ENCODE measurements around the gene D2HGDH.
"Not testable (repeated sequence)": the region's sequence is repeated elsewhere in the genome, so short reads cannot be mapped to it uniquely, and the experiment has no call there.

D2HGDH gene

DNA sequence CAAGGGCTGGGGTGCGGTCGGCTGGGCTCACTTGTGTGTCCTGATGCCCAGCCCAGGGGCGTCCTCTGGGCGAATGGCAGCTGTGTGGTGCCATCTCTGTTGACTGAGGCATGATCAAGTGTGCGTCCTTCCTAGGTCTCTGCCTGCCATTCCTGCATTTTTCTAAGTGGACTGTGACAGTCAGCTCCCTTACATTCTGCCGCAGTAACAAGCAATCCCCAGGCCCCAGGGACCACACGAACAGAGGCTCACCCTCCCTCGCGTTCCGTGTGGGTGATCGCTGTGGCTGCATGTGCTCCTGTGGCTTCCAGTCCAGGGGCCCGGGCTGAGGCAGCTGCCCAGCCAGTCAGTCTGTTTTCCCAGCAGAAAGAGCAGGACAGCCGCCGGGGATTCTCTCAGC, 17.8 kb downstream of the D2HGDH start:
- Histone ChIP-seq H3K9ac (ENCODE audit: low read length) (no peak overlapping the region), H3K4me3 (ENCODE audit: low read length) (no peak overlapping the region), H3K9me3 (ENCODE audit: control insufficient read depth, low read length) (no peaks in the 10 kb centered on the region), H3K36me3 (ENCODE audit: control insufficient read depth, insufficient read depth, low read length, severe bottlenecking) (peaks cover 67% of the 10 kb centered on the region), H3K4me1 (ENCODE audit: control insufficient read depth, insufficient read depth, low read length) (no peaks in the 10 kb centered on the region), H3K27me3 (replicated peaks; ENCODE audit: control insufficient read depth, insufficient read depth, low read length) (no peaks in the 10 kb centered on the region)
- DNase-seq (ENCODE audit: low read depth), result no peak

DNA sequence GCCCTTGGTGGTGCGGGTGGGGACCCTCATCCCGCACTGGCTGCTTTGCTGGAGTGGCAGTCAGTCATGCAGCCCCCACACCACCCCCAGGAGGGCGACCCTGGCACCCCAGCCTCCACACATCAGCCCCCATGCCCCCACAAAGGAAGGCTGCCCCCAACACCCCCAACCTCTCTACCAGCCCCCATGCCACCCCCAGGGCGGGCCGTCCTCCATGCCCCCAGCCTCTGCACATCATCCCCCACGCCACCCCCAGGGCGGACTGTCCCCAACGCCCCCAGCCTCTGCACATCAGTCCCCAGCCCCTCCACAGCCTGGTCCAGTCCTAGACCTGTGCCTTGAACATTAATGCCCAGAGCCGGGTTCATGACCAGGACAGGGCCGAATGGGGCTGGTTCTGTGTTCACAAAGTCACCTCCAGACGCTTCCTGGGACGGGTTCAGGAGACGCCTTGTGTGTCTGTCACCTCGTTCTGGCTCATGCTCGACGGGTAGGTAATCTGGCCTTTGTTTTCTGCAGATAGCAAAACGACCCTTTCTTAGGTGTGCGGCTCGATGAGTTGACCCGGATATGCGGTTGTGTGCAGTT, 18.4 kb downstream of the D2HGDH start:
- no peak overlapping the region for H3K9ac ChIP-seq (ENCODE audit: low read length)
- no peak overlapping the region for H3K4me3 ChIP-seq (ENCODE audit: low read length)
- no peaks in the 10 kb centered on the region for H3K27me3 ChIP-seq (replicated peaks; ENCODE audit: control insufficient read depth, insufficient read depth, low read length)
- no peaks in the 10 kb centered on the region for H3K4me1 ChIP-seq (ENCODE audit: control insufficient read depth, insufficient read depth, low read length)
- no peak for DNase-seq (ENCODE audit: low read depth)
- H3K9me3 ChIP-seq (ENCODE audit: control insufficient read depth, low read length), result no peaks in the 10 kb centered on the region
- H3K36me3 ChIP-seq (ENCODE audit: control insufficient read depth, insufficient read depth, low read length, severe bottlenecking), result peaks cover 71% of the 10 kb centered on the region

DNA sequence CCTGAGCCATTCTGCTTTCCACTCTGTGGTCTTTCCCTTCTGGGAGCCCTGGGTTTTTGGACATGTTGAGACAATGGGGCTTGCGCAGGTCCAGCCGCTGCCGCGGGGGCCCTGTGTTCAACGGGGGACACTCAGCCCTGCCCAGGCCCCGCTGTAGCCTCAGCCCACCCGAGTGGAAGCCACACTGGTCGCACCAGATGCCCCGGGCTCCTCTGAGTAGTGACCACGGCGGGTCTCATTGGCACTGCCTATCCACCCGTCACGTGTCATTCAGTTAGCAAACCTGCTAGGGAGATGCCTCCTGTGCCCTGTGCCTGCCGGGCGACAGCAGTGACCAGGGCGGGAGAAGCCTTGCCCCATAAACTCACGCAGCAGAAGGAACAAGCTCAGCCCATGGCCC, 19.1 kb downstream of the D2HGDH start:
- peaks cover 75% of the 10 kb centered on the region for H3K36me3 ChIP-seq (ENCODE audit: control insufficient read depth, insufficient read depth, low read length, severe bottlenecking)
- H3K9me3 ChIP-seq (ENCODE audit: control insufficient read depth, low read length), result no peaks in the 10 kb centered on the region
- no peak for DNase-seq (ENCODE audit: low read depth)
- H3K27me3 ChIP-seq (replicated peaks; ENCODE audit: control insufficient read depth, insufficient read depth, low read length), result no peaks in the 10 kb centered on the region
- no peak overlapping the region for H3K4me3 ChIP-seq (ENCODE audit: low read length)
- no peaks in the 10 kb centered on the region for H3K4me1 ChIP-seq (ENCODE audit: control insufficient read depth, insufficient read depth, low read length)
- H3K9ac ChIP-seq (ENCODE audit: low read length), result no peak overlapping the region

DNA sequence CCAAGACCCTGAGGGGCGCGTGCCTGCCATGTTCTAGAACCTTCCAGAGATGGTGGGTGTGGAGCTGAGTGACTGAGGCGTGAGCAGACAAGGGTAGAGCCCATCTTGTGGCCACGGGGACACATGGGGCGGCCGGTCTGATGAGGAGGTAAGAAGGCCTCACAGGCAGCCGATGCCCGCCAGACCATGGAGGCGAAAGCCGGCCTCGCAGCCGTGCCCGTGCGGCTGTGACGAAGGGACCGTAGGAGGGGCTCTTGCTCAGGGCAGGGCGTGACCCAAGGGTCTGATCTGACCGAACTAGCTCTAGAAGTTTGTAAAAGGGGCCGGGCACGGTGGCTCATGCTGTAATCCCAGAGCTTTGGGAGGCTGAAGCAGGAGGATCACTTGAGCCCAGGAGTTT, 19.6 kb downstream of the D2HGDH start:
- Histone ChIP-seq H3K27me3 (replicated peaks; ENCODE audit: control insufficient read depth, insufficient read depth, low read length) (no peaks in the 10 kb centered on the region), H3K9me3 (ENCODE audit: control insufficient read depth, low read length) (no peaks in the 10 kb centered on the region), H3K4me3 (ENCODE audit: low read length) (no peak overlapping the region), H3K4me1 (ENCODE audit: control insufficient read depth, insufficient read depth, low read length) (no peaks in the 10 kb centered on the region), H3K36me3 (ENCODE audit: control insufficient read depth, insufficient read depth, low read length, severe bottlenecking) (peaks cover 74% of the 10 kb centered on the region), H3K9ac (ENCODE audit: low read length) (no peak overlapping the region)
- no peak for DNase-seq (ENCODE audit: low read depth)

DNA sequence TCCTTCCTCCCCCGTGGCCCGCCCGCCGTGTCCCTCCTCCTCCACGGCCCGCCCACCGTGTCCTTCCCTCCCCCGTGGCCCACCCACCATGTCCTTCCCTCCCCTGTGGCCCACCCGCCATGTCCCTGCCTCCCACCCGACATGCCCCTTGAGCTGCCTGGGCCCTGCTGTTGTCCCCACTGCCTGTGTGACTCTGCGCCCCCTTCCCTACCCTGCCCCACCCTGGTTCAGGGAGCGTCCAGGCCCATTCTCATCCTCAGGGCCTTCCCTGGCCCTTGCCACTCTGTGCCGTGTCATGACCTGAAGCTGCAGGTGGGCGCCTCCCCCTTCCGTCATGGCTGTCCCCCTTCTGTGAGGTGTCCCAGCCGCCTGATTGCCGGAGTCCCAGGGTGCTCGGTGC, 20.7 kb downstream of the D2HGDH start:
- H3K4me1 ChIP-seq (ENCODE audit: control insufficient read depth, insufficient read depth, low read length), result no peaks in the 10 kb centered on the region
- H3K27me3 ChIP-seq (replicated peaks; ENCODE audit: control insufficient read depth, insufficient read depth, low read length), result no peaks in the 10 kb centered on the region
- no peak overlapping the region for H3K9ac ChIP-seq (ENCODE audit: low read length)
- no peak overlapping the region for H3K4me3 ChIP-seq (ENCODE audit: low read length)
- DNase-seq (ENCODE audit: low read depth), result no peak
- H3K9me3 ChIP-seq (ENCODE audit: control insufficient read depth, low read length), result no peaks in the 10 kb centered on the region
- peaks cover 71% of the 10 kb centered on the region for H3K36me3 ChIP-seq (ENCODE audit: control insufficient read depth, insufficient read depth, low read length, severe bottlenecking)

DNA sequence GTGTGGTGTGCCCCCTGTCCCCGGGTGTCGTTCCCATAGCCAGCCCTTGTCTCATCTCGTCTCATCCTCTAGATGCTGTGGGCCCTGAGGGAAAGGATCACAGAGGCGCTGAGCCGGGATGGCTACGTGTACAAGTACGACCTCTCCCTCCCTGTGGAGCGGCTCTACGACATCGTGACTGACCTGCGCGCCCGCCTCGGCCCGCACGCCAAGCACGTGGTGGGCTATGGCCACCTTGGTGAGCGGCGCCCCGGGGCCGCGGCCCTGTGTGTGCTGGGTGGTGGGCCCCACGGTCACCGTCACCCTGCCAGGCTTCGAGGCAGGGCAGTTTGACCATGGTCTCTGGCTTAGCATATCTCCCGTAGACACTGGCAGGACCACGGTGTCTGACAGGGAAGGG, 21.3 kb downstream of the D2HGDH start:
- Histone ChIP-seq H3K36me3 (ENCODE audit: control insufficient read depth, insufficient read depth, low read length, severe bottlenecking) (peaks cover 77% of the 10 kb centered on the region), H3K9ac (ENCODE audit: low read length) (no peak overlapping the region), H3K9me3 (ENCODE audit: control insufficient read depth, low read length) (no peaks in the 10 kb centered on the region), H3K4me1 (ENCODE audit: control insufficient read depth, insufficient read depth, low read length) (no peaks in the 10 kb centered on the region), H3K27me3 (replicated peaks; ENCODE audit: control insufficient read depth, insufficient read depth, low read length) (no peaks in the 10 kb centered on the region), H3K4me3 (ENCODE audit: low read length) (no peak overlapping the region)
- DNase-seq (ENCODE audit: low read depth), result no peak

DNA sequence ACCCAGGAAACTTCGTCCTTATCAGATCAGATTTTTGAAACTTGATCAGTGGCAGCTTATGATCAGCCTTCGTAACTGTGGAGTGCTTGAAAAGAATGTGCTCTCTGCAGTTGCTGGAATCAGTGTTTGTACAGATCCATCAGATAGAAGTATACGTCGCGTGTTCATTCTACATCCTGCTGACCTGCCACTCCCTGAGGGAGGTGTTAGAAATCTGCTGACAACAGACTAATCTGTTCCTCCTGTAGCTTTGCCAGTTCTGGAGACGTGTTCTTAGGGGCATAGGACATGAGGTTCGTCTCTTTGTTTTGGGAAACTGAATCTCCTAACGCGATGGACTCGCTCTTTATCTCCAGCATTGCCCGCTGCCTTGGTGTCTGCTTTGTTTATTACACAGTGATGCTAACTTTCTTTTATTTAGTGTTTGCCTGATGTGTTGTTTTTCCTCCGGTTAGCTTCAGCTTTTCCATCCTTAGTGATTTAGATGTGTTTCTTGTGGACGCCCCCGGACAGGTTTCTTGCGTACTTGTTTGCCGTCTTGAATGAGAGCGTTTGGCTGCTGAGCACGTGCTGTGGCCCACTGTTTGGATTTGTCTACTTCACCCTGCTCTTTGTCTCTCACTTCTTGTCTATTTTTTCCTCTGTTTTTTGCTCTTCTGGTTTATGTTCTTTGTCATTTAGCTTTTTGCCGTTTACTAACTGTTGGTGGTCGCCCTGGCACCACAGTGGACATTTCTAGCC, 24.8 kb downstream of the D2HGDH start:
- H3K36me3 ChIP-seq (ENCODE audit: control insufficient read depth, insufficient read depth, low read length, severe bottlenecking), result peaks cover 60% of the 10 kb centered on the region
- no peaks in the 10 kb centered on the region for H3K4me1 ChIP-seq (ENCODE audit: control insufficient read depth, insufficient read depth, low read length)
- no peak overlapping the region for H3K4me3 ChIP-seq (ENCODE audit: low read length)
- H3K9ac ChIP-seq (ENCODE audit: low read length), result no peak overlapping the region
- no peak for DNase-seq (ENCODE audit: low read depth)
- H3K9me3 ChIP-seq (ENCODE audit: control insufficient read depth, low read length), result no peaks in the 10 kb centered on the region
- H3K27me3 ChIP-seq (replicated peaks; ENCODE audit: control insufficient read depth, insufficient read depth, low read length), result no peaks in the 10 kb centered on the region

DNA sequence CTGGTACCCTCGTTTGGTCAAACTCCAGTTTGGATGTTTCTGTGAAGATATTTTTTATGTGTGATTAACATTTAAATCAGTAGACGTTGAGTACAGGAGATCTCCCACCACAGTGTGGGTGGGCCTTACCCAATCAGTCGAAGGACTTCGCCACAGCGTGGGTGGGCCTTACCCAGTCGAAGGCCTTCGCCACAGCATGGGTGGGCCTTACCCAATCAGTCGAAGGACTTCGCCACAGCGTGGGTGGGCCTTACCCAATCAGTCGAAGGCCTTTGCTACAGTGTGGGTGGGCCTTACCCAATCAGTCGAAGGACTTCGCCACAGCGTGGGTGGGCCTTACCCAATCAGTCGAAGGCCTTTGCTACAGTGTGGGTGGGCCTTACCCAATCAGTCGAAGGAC, 25.5 kb downstream of the D2HGDH start:
- not testable (repeated sequence) for DNase-seq (ENCODE audit: low read depth); H3K4me3 ChIP-seq (ENCODE audit: low read length); H3K27me3 ChIP-seq (replicated peaks; ENCODE audit: control insufficient read depth, insufficient read depth, low read length); H3K4me1 ChIP-seq (ENCODE audit: control insufficient read depth, insufficient read depth, low read length); H3K9me3 ChIP-seq (ENCODE audit: control insufficient read depth, low read length); H3K9ac ChIP-seq (ENCODE audit: low read length)
- H3K36me3 ChIP-seq (ENCODE audit: control insufficient read depth, insufficient read depth, low read length, severe bottlenecking), result peaks cover 55% of the 10 kb centered on the region

DNA sequence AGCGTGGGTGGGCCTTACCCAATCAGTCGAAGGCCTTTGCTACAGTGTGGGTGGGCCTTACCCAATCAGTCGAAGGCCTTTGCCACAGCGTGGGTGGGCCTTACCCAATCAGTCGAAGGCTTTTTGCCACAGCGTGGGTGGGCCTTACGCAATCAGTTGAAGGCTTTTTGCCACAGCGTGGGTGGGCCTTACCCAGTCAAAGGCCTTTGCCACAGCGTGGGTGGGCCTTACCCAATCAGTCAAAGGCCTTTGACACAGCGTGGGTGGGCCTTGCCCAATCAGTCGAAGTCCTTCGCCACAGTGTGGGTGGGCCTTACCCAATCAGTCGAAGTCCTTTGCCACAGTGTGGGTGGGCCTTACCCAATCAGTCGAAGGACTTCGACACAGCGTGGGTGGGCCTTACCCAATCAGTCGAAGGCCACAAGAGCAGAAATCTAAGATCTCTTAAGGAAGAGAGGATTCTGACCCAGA, 25.9 kb downstream of the D2HGDH start:
- no peak overlapping the region for H3K4me3 ChIP-seq (ENCODE audit: low read length)
- H3K36me3 ChIP-seq (ENCODE audit: control insufficient read depth, insufficient read depth, low read length, severe bottlenecking), result peaks cover 53% of the 10 kb centered on the region
- H3K4me1 ChIP-seq (ENCODE audit: control insufficient read depth, insufficient read depth, low read length), result no peaks in the 10 kb centered on the region
- no peaks in the 10 kb centered on the region for H3K9me3 ChIP-seq (ENCODE audit: control insufficient read depth, low read length)
- no peak for DNase-seq (ENCODE audit: low read depth)
- no peak overlapping the region for H3K9ac ChIP-seq (ENCODE audit: low read length)
- no peaks in the 10 kb centered on the region for H3K27me3 ChIP-seq (replicated peaks; ENCODE audit: control insufficient read depth, insufficient read depth, low read length)

DNA sequence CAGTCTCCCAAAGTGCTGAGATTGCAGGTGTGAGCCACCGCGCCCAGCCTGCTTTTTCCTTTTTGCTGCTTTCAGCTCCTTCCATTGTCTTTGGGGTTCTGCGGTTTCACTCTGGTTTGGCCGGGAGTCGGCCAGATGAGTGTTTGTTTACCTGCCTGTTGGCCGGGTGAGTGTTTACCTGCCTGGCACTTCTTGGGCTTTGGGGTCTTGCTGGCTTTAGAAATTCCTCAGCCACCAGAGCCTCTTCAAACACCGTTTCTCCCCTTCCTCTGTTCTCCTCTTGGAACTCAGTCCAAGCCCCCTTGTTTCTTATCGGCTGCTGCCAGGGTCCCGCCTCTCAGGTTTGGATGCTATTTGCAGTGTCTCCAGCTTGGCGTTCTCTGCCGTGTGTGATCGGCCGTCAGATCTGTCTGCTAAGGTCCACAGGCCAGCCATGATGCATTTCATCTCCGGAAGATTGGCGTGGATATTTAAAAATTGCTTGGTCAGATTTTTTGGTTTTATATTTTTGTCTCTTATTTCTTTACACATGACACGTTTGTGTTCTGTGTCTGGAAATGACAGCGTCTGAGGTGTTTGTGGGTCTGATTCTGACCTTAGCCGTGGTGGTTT, 28.0 kb downstream of the D2HGDH start:
- H3K9ac ChIP-seq (ENCODE audit: low read length), result no peak overlapping the region
- H3K4me3 ChIP-seq (ENCODE audit: low read length), result no peak overlapping the region
- no peaks in the 10 kb centered on the region for H3K9me3 ChIP-seq (ENCODE audit: control insufficient read depth, low read length)
- no peaks in the 10 kb centered on the region for H3K27me3 ChIP-seq (replicated peaks; ENCODE audit: control insufficient read depth, insufficient read depth, low read length)
- no peak for DNase-seq (ENCODE audit: low read depth)
- H3K4me1 ChIP-seq (ENCODE audit: control insufficient read depth, insufficient read depth, low read length), result no peaks in the 10 kb centered on the region
- peaks cover 34% of the 10 kb centered on the region for H3K36me3 ChIP-seq (ENCODE audit: control insufficient read depth, insufficient read depth, low read length, severe bottlenecking)

DNA sequence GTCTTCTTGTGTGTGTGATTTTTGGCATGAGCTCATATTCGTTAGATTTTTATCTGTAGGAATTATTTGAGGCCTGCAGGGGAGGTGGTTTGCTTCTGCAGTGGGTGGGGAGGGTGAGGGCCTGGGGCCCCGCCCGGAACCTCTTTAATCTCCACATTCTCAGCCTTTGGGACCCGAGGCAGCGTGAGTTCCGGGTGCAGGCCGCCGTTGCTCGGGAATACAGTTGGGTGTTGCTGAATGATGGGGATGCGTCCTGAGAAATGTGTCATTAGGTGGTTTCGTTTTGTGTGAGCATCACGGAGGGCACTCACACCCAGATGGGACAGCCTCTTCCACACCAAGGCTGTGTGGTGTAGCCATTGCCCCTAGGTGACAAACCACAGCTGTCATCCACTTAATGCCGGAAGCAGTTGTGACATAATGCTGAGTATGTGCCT, 28.5 kb downstream of the D2HGDH start:
- peaks cover 29% of the 10 kb centered on the region for H3K36me3 ChIP-seq (ENCODE audit: control insufficient read depth, insufficient read depth, low read length, severe bottlenecking)
- H3K9ac ChIP-seq (ENCODE audit: low read length), result no peak overlapping the region
- no peaks in the 10 kb centered on the region for H3K9me3 ChIP-seq (ENCODE audit: control insufficient read depth, low read length)
- DNase-seq (ENCODE audit: low read depth), result no peak
- no peaks in the 10 kb centered on the region for H3K4me1 ChIP-seq (ENCODE audit: control insufficient read depth, insufficient read depth, low read length)
- H3K27me3 ChIP-seq (replicated peaks; ENCODE audit: control insufficient read depth, insufficient read depth, low read length), result no peaks in the 10 kb centered on the region
- no peak overlapping the region for H3K4me3 ChIP-seq (ENCODE audit: low read length)

Measured in adipocyte (in vitro differentiated cells).